Spleen (tissue), 11 donors: ENCODE results near the gene KDM4B. TPM values are rescaled to one million over a fixed set of nuclear protein-coding genes. Genes with fewer than 3 reads are reported as not detected.

Source experiments
- DNase-seq: peaks from one replicate; pipeline ENCODE4 v3.0.0-alpha.2; 2020
- H3K27ac ChIP-seq, 8 donors: fragments of 200-600 bp; sonication (generic) in 7 of 8; 1 replicate in 4 of 8; 2 replicates in 4 of 8; pipeline versions ENCODE4 v1.5.0 to v1.8.0; 2016 to 2021; ENCODE audit warnings: inconsistent platforms in 4 of 8, mild to moderate bottlenecking in 4 of 8, moderate library complexity in 1 of 8
- H3K27me3 ChIP-seq, 7 donors: fragments of 200-600 bp; sonication (generic) in 6 of 7; replicated peaks in 1 of 7; 1 replicate in 4 of 7; 2 replicates in 3 of 7; pipeline versions ENCODE4 v1.5.0 to v1.8.0; 2016 to 2021; ENCODE audit warnings: inconsistent platforms in 3 of 7, mild to moderate bottlenecking in 1 of 7
- H3K36me3 ChIP-seq, 6 donors: fragments of 200-600 bp; sonication (generic) in 5 of 6; 1 replicate in 4 of 6; 2 replicates in 2 of 6; pipeline versions ENCODE4 v1.5.0 to v1.8.0; 2016 to 2021; ENCODE audit warnings: inconsistent platforms in 2 of 6
- H3K4me1 ChIP-seq, 6 donors: fragments of 200-600 bp; sonication (generic) in 5 of 6; 1 replicate in 3 of 6; 2 replicates in 3 of 6; pipeline versions ENCODE4 v1.5.0 to v1.8.0; 2016 to 2021; ENCODE audit warnings: inconsistent platforms in 3 of 6
- H3K4me3 ChIP-seq, 8 donors: fragments of 200-600 bp; sonication (generic) in 7 of 8; 1 replicate in 4 of 8; 2 replicates in 4 of 8; pipeline versions ENCODE4 v1.5.0 to v1.8.0; 2016 to 2021; ENCODE audit warnings: inconsistent platforms in 4 of 8, mild to moderate bottlenecking in 4 of 8, moderate library complexity in 2 of 8
- H3K9me3 ChIP-seq, 8 donors: fragments of 200-600 bp; sonication (generic) in 7 of 8; 1 replicate in 4 of 8; 2 replicates in 4 of 8; pipeline versions ENCODE4 v1.5.0 to v1.8.0; 2016 to 2021; ENCODE audit warnings: inconsistent platforms in 4 of 8
- POLR2A ChIP-seq, 3 donors: fragments of 450-650 bp; IDR thresholded peaks; one replicate each; pipeline ENCODE4 v1.5.1; 2017; ENCODE audit warnings: antibody characterized with exemption in 3 of 3, mild to moderate bottlenecking in 1 of 3
- POLR2AphosphoS5 ChIP-seq, 3 donors: sonication (generic); formaldehyde crosslinking; IDR thresholded peaks; one replicate each; pipeline ENCODE4 v1.5.1; 2017; ENCODE audit warnings: antibody characterized with exemption in 3 of 3
- WGBS, 5 donors: extraction: QIAGEN DNeasy Blood & Tissue Kit in 3 of 5; methylation state at CpG; one replicate each; pipeline versions ENCODE4 v1.1.5 to v1.1.7; 2013 to 2018; 5-methylcytosine and 5-hydroxymethylcytosine counted together
- intact Hi-C: fragments of 100-400 bp; cut with DNase I; formaldehyde crosslinking; loops from one replicate; pipeline ENCODE4 v1.15.0; 2023; ENCODE audit warnings: low total_unique reads
- polyA plus RNA-seq, 3 donors: library from polyadenylated mRNA; stranded (reverse); fragments of 200-250 nt; gene quantifications; one replicate each; pipeline ENCODE4 v1.2.1, GENCODE V29; 2013
- total RNA-seq, 7 donors: library from RNA; depleted of rRNA in 3 of 7; stranded (reverse); fragments of >200 nt in 3 of 7; fragmentation: NEBNext Ultra II Directional in 4 of 7; extraction: Animal tissue kit (Norgen Biotek cat#: 25700) in 4 of 7; gene quantifications; one replicate each; pipeline versions ENCODE4 v1.1.0 to v1.2.1, GENCODE V29; 2016 to 2021
- TF ChIP-seq, protein P1 (sequence below), 11 experiments: fragments of 200-600 bp in 7 of 11; fragments of 450-650 bp in 4 of 11; sonication (generic) in 4 of 11; IDR thresholded peaks in 8 of 11; conservative IDR thresholded peaks in 3 of 11; 1 replicate in 7 of 11; 2 replicates in 4 of 11; pipeline versions ENCODE4 v1.4.0 to v1.8.0; 2016 to 2021; ENCODE audit warnings: antibody characterized with exemption in 11 of 11, inconsistent platforms in 4 of 11, mild to moderate bottlenecking in 1 of 11
- donor health status: healthy with polysubstance abuse.
- donor health status: DM: no; HTN: no; CAD: no; lungs with moderate emphysema.
- donor health status: DM: no; HTN: no; CAD: no.
- donor health status: Bipolar disorder and iron deficiency.
- donor health status: healthy.
- donor health status: DM: no; HTN: no; CAD: no.
- donor health status: DM: yes; HTN: yes; CAD: no.

KDM4B gene
- total and polyA plus RNA-seq, 10 donors: 18.3 to 80.5 (median 52.4) TPM

DNA sequence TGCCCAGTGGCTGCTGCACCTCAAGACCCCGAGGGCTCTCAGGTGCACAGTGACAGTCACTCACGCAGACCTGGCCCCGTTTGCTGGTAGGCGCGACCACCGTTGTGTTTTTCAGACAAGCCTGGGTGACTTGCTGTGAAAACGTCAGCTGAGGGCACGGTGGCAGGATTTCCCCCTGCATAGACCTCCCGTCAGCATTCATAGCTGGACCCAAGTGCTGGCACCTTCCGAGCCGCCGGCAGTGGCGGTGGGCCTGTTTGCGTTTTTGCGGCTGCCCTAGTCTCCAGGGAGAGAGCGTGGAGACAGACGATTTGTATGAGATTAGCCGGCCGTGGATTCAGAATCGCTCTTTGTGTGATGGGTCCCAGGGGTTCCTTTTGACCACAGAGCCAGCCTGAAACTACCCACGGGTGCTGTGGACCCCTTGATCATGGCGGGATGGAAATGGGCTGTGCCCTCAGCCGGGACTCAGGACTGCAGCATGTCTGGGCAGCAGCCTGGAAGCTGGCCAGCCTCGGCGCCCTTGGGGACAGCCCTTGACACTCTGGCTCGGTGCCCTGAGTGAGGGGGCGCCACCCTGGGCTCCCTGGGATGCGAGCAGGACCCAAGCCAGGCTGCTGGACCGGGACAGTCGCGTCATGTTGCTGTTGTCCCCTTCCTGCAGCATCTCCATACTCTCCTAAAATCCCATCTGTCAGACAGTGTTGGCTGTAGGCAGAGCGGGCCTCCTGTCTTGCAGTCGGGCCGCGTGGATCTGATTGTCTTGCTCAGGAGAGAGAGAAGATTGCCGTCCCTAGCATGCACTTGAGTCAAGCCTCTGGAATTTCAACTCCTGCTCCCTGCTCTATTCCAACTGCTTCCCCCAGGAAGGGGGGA, 8.6 kb downstream of the KDM4B start:
- peaks cover 33 to 99% (median 82%) of the 10 kb centered on the region in 6 donors for H3K4me1 ChIP-seq
- TF ChIP-seq POLR2A (IDR thresholded peaks at IDR 0.05) (no peak), POLR2AphosphoS5 (IDR thresholded peaks at IDR 0.05) (peak in 1 of 3 donors; percentile 41)
- no peaks in the 10 kb centered on the region for H3K9me3 ChIP-seq
- intact Hi-C loops: no loop called here
- peak overlapping the region in 6 of 8 donors; percentile 71 to 94 (median 85) for H3K27ac ChIP-seq
- peaks cover 0 to 15% (median 4%) of the 10 kb centered on the region in 6 donors for H3K36me3 ChIP-seq
- no peak for DNase-seq
- WGBS, 5 donors: 64 to 85% (median 76%) methylated on average over 18 to 36 of the region's 36 CpGs
- no peaks in the 10 kb centered on the region for H3K27me3 ChIP-seq
- peak overlapping the region in 1 of 8 donors; percentile 34 for H3K4me3 ChIP-seq

DNA sequence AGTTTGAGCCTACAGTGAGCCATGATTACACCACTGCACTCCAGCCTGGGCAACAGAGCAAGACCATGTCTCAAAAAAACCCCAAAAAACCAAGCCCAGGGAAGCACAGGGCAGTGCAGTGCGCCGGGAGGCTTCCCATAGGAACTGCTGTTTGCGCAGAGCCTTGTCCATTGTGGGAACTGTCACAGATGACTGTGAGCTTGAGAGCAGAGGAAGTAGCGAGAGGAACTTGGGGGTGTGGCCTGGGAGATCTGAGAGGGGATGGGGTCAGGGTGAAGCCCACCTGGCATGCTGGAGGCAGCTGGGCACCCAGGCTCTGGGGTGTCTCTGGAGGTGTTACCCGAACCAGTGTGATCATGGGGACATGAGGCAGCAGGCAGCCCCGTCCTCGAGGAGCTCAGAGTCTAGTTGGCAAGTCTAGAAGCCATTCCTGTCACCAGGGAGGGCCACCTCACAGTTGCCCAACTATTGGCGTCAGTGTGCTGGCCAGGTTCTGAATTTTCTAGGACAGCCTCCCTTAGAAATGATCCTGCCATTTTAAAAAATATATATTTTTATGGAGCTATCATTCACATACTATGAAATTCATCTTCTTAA, 10.4 kb downstream of the KDM4B start:
- peak overlapping the region in 4 of 8 donors; percentile 32 to 80 (median 61) for H3K27ac ChIP-seq
- DNase-seq: no peak
- intact Hi-C loops: no loop called here

DNA sequence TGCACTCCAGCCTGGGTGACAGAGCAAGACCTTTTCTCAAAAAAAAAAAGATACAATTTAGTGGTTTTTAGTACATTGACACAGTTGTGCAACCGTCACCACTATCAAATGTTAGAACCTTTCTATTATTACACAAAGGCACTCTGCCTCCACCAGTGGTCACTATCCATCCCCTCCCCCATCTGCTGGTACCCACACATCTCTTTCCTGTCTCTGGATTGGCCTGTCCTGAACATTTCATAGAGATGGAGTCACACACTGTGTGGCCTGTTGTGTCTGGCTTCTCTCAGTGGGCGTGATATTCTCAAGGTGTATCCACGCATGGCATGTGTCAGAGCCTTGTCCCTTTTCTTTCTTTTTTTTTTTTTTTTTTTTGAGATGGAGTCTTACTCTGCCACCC, 11.2 kb downstream of the KDM4B start:
- intact Hi-C loops: no loop called here
- WGBS, 5 donors: 72 to 88% (median 76%) methylated on average over 3 of the region's 3 CpGs

More for the DNA sequence above, 10.4 kb downstream of the KDM4B start:
- Histone ChIP-seq H3K4me3 (no peak overlapping the region), H3K9me3 (no peaks in the 10 kb centered on the region), H3K4me1 (peaks cover 33 to 98% (median 79%) of the 10 kb centered on the region in 6 donors), H3K27me3 (no peaks in the 10 kb centered on the region), H3K36me3 (peaks cover 0 to 32% (median 4%) of the 10 kb centered on the region in 6 donors)
- TF ChIP-seq POLR2A (IDR thresholded peaks at IDR 0.05): no peak
- TF ChIP-seq, protein P1, sequence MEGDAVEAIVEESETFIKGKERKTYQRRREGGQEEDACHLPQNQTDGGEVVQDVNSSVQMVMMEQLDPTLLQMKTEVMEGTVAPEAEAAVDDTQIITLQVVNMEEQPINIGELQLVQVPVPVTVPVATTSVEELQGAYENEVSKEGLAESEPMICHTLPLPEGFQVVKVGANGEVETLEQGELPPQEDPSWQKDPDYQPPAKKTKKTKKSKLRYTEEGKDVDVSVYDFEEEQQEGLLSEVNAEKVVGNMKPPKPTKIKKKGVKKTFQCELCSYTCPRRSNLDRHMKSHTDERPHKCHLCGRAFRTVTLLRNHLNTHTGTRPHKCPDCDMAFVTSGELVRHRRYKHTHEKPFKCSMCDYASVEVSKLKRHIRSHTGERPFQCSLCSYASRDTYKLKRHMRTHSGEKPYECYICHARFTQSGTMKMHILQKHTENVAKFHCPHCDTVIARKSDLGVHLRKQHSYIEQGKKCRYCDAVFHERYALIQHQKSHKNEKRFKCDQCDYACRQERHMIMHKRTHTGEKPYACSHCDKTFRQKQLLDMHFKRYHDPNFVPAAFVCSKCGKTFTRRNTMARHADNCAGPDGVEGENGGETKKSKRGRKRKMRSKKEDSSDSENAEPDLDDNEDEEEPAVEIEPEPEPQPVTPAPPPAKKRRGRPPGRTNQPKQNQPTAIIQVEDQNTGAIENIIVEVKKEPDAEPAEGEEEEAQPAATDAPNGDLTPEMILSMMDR (IDR thresholded peaks at IDR 0.05 in 8 of 11, conservative IDR thresholded peaks at IDR 0.05 in 3 of 11): no peak
- peak in 1 of 3 donors; percentile 14 for TF ChIP-seq POLR2AphosphoS5 (IDR thresholded peaks at IDR 0.05)
- 49 to 73% (median 62%) methylated on average over 7 to 8 of the region's 8 CpGs for WGBS, 5 donors

More for the DNA sequence above, 11.2 kb downstream of the KDM4B start:
- no peak overlapping the region for H3K4me3 ChIP-seq
- TF ChIP-seq, protein P1 (IDR thresholded peaks at IDR 0.05 in 8 of 11, conservative IDR thresholded peaks at IDR 0.05 in 3 of 11): no peak
- no peak for TF ChIP-seq POLR2AphosphoS5 (IDR thresholded peaks at IDR 0.05)
- TF ChIP-seq POLR2A (IDR thresholded peaks at IDR 0.05): no peak
- no peak for DNase-seq
- no peaks in the 10 kb centered on the region for H3K9me3 ChIP-seq
- H3K36me3 ChIP-seq: peaks cover 0 to 36% (median 4%) of the 10 kb centered on the region in 6 donors
- no peaks in the 10 kb centered on the region for H3K27me3 ChIP-seq
- peaks cover 25 to 98% (median 75%) of the 10 kb centered on the region in 6 donors for H3K4me1 ChIP-seq
- peak overlapping the region in 1 of 8 donors; percentile 80 for H3K27ac ChIP-seq
